ENCODE data around the gene DNAAF1.

Gene DNAAF1

GRCh38 chr16:84159800-84160199 lies 14.7 kb downstream of the DNAAF1 start:
- H3K4me3 ChIP-seq (ENCODE audit: low read depth, low read length): no peak overlapping the region
- no peak for TF ChIP-seq CTCF (IDR thresholded peaks at IDR 0.05; ENCODE audit: borderline replicate concordance, insufficient read depth, low read depth, low read length)

- TF ChIP-seq CTCF (IDR thresholded peaks at IDR 0.05; ENCODE audit: borderline replicate concordance, insufficient read depth, low read depth, low read length): no peak
These were observed 15.9 kb downstream of the DNAAF1 start for GRCh38 chr16:84161037-84161436.

GRCh38 chr16:84161801-84162200 lies 16.7 kb downstream of the DNAAF1 start:
- no peak for TF ChIP-seq CTCF (IDR thresholded peaks at IDR 0.05; ENCODE audit: borderline replicate concordance, insufficient read depth, low read depth, low read length)

More at GRCh38 chr16:84161037-84161436, 15.9 kb downstream of the DNAAF1 start:
- H3K4me3 ChIP-seq (ENCODE audit: low read depth, low read length): no peak overlapping the region

GRCh38 chr16:84165746-84166145 lies 20.6 kb downstream of the DNAAF1 start:
- H3K4me3 ChIP-seq (ENCODE audit: low read depth, low read length): no peak overlapping the region
- no peak for TF ChIP-seq CTCF (IDR thresholded peaks at IDR 0.05; ENCODE audit: borderline replicate concordance, insufficient read depth, low read depth, low read length)

More at GRCh38 chr16:84161801-84162200, 16.7 kb downstream of the DNAAF1 start:
- H3K4me3 ChIP-seq (ENCODE audit: low read depth, low read length): no peak overlapping the region

- no peak for TF ChIP-seq CTCF (IDR thresholded peaks at IDR 0.05; ENCODE audit: borderline replicate concordance, insufficient read depth, low read depth, low read length)
- H3K4me3 ChIP-seq (ENCODE audit: low read depth, low read length): no peak overlapping the region
These were observed 21.9 kb downstream of the DNAAF1 start for GRCh38 chr16:84166796-84167695.

GRCh38 chr16:84169765-84170310 lies 24.7 kb downstream of the DNAAF1 start:
- no peak for TF ChIP-seq CTCF (IDR thresholded peaks at IDR 0.05; ENCODE audit: borderline replicate concordance, insufficient read depth, low read depth, low read length)

GRCh38 chr16:84174396-84174795 lies 29.3 kb downstream of the DNAAF1 start:
- no peak for TF ChIP-seq CTCF (IDR thresholded peaks at IDR 0.05; ENCODE audit: borderline replicate concordance, insufficient read depth, low read depth, low read length)

More at GRCh38 chr16:84169765-84170310, 24.7 kb downstream of the DNAAF1 start:
- no peak overlapping the region for H3K4me3 ChIP-seq (ENCODE audit: low read depth, low read length)

More at GRCh38 chr16:84174396-84174795, 29.3 kb downstream of the DNAAF1 start:
- H3K4me3 ChIP-seq (ENCODE audit: low read depth, low read length): no peak overlapping the region

All from GM12875 (cell line).